Stimulated activated CD8-positive, alpha-beta memory T cell treated with anti-CD3 and anti-CD28 coated beads, Interleukin-12 subunit alpha, Interleukin-12 subunit beta, amount 100 ng/mL, for 1 hour (primary cell): ENCODE measurements around the gene FAM219A.
"Not testable (repeated sequence)": the region's sequence is repeated elsewhere in the genome, so short reads cannot be mapped to it uniquely, and the experiment has no call there.

Experiments used
- DNase-seq: peaks from one replicate; pipeline ENCODE4 v3.0.0-alpha.2; 2020; ENCODE audit warnings: low read depth

FAM219A gene

DNA sequence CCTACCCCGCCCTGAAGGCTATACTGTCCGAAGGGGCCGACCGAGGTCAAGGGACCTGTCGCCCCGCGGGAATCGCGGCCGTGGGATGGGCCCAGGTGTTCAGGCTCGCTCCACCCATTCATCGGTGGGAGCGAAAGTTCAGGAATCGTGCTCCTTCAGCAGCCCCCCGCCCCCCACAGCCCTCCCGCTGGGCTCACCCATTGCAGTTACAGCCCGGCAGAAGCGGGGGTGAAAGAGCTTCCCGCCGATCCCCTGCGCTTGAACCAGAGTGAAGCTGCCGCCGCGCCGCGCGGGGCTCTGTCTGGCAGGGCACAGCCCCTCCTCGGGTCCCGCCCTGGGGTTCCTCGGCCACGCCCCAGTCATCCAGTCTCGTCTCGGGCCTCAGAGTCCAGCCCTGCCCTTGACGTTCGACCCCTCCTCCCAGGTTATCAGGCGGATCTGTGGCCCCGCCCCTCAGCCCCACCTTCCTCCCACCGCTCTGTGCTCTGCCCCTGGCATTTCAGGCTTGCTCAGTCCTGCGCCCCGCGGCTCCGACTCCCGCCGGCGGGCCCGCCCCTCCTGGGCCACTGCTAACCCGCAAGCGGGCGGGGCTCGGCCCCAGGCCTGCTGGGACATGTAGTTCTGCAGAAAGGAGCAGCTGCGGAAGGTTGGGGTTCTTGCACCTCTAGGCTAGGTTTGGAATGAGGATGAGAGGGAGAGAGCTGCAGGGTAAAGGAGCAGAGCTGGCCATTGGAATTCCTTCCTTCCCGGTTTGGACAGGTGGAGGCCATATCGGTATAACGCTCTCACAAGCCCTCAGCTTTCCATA lies 81.6 kb downstream of the FAM219A start, which contains the start of gene MYORG:
TSS of gene MYORG (minus strand) at position 303 of the 808 bp plus-strand sequence. CDS start 3,955 bp downstream, outside the sequence.
- DNase-seq: peak; percentile 89

DNA sequence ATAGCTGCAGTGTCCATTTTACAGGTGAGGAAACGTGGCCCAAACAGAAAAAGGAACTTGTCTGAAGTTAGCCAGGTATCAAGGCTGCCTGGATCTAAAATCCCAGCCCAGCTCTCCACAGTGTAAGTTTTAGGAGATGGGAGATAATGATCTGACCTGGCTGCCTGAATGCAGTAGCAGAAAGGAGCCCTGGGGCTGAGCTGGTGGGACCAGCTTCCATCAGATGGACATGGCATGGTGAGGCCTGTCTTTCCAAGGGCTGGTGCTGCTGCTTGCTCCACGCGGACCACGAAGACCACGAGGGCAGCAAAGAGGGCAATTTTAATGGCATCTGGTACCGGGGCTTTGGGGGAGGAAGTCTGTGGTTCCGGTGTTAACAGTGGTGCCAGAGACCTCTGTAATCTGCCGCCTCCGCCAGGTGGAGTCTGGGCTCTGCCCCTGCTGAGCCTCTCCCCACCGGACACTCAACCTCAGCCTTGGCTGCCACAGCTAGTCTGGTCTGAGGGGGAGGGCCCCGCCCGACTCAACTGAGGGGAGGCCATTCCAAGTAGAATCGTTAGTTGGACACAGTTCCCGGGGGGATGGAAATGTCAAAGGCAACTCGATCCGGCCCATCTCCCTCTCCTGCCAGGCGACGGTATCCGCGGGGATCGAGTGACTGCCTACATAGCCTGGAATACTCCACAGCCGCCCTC lies 82.3 kb downstream of the FAM219A start:
- peak; percentile 20 for DNase-seq

DNA sequence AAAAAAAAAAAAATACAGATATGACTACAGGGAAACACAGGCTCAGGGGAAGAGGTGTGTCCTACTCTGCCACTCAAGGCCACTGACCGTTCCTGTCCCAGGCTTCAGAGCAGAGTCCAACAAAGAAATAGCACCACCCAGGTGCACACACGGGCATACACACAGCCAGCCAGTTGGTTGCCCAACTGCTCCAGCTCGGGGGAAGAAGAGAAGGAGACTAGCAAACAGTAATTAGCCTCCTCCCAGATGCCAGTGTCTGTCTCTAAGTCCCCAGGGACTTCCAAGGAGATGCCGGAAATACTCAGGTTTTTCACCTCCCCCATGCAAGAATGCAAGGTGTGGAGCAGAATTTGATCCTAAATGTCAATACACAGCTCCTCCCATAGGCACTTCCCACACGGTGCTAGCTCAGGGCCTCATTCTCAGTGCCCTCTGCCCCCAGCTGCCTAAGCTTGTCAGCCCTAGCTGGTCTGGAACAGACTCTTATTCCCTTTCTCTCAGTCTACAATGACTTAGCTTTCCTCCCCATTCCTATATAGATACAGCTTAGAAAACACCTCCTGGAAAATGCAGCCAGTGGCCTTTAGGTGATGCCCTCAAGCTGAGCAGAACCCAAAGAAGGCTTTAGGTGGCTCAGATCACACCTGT lies 83.3 kb downstream of the FAM219A start:
- DNase-seq: no peak

DNA sequence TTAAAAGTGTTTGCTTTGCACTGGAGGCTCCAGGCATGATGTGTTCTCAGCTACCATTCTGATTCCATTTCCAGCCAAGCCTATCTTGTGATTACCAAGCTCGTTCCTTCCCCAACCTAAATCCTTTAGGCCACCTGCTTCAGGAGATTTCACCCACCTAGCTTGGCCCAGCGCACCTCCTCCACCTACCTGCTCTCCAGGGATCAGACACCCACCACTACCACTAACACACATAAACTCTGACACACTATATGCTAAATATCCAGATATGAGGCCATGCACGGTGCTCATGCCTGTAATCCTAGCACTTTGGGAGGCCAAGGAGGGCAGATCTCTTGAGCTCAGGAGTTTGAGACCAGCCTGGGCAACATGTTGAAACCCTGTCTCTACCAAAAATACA lies 84.0 kb downstream of the FAM219A start:
- DNase-seq: no peak

DNA sequence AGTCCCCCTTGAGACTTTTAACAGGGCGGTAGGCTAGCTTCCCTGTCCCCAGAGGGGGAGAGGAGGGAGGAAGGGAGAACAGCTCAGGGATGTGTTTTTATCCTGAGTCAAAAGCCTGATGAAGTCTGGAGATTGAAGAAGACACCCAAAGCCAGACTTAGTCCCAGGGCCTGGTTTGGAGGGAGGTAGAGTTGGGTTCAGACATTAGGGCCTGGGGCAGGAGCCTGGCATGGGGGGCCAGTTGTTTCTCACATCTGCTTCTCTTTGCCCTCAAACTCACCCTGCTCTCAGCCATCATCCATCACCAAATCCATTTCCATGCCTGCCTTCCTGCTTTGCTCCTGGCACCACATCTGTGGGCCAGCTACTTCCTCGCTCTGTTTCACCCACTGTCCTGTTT lies 84.6 kb downstream of the FAM219A start:
- no peak for DNase-seq

DNA sequence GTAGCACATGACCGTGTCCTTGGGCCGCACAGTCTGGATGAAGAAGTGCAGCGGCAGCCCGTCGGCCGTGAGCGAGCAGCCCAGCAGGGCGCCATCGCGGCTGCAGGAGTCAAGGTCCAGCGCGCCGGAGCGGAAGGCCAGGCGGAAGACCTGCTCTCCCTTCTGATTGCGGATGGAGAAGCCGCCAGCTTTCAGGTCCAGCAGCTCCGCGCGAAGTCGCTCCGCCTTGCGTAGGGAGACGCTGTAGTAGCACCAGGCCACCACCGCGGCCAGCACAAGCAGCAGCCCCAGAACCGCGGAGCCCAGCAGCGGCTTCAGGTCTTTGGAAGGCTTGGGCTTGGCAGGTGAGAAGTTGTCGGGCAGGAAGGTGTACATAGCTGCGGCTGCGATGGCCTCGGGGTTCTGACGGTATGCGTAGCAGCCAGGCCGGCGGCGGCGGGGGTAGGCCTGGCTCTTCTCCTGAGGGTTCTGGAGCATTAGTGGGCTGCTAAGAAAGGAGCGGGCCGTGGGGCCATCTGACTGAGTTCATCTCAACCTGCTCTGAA lies 85.8 kb downstream of the FAM219A start:
- DNase-seq: no peak

DNA sequence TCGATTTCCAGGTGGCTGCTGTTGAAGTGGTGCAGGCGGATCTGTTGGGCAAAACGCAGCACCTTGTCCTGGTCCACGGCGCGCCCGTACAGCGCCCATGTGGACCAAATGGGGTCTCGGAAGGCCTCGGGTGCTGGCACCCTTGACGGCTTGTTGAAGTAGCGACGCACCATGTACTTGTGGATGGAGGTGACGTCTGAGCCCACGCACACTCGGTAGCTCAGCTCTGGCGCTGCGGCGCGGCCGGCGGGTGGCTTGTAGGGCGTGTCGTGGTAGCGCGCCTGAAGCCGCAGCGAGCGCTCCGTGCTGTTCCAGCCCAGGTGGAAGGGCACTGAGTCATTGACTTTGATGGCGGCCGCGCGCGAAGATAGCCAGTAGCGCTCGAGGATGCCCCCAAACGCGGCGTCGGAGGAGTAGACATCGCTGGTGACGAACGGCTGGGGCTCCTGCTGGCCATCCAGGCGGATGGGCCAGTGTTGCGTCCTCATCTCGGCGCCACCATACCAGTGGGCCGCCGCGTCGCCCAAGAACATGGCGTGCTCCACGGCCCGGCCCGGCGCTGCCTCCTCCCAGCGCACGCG lies 86.4 kb downstream of the FAM219A start:
- DNase-seq: no peak

DNA sequence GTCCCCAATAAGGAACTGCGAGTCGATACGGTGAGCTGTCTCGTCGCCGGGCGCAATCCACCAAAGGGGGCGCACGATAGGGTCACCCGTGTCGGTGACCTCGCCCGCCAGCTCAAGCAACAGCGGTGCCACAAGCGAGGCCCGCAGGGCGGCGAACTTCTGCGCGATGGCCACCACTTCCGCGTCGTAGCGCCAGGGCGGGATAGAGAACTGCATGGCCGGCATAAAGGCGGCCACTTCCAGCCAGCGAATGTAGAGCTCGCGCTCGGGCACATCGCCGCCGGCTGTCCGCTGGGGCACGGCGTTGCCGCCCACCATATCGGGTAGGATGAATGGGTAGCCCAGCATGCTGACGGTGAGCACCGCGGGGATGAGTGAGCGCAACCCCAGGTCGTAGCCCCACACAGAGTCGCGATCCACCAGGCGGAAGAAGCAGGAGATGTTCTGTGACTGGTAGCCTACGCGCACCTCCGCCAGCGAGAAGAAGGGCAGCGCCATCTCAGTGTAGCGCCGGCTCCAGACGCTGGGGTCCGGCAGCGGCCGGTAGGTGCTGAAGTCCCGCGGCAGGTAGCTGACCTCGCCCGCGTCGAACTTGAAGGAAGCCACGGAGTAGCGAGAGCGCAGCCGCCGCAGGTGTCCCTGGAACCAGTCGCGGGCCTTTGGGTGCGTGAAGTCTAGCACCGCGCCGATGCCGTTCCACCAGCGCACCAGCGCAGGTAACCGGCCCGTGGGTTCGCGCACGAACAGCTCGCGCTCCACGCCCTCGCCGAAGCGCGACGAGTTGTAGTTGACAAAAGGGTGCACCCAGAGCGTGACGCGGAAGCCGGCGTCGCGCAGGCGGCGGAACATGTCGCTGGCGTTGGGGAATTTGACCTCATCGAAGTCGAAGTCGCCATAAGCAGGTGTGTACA lies 87.1 kb downstream of the FAM219A start:
- no peak for DNase-seq

DNA sequence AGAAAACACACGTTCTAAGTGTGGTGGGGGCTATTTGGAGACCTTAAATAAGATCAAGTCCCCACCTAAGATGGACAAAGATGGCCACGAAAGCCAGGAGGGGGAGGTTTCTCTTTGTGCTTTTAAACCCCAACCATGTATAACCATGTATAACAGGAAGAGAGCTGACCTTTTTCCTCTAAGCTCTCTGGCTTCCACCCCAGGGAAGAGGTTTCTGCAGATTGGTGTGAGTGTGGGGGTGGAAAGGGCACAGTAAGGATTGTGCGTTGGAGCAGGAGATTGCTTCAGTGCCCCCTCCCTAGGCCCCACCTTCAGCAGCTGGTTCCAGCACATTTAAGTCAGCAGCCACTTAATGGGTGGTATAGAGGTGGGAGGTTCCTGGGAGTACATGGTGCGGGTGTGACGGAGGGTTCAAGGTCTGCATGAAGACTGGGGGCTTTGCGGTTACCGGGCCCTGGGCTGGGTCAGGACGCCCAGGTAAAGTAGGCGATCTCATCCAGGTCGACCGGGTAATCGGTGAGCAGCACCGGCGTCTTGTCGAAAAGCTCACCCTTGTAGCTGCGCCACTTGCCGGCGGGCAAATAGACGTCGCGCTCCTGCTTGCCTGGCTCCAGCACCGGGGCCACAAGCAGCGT lies 87.9 kb downstream of the FAM219A start:
- no peak for DNase-seq

DNA sequence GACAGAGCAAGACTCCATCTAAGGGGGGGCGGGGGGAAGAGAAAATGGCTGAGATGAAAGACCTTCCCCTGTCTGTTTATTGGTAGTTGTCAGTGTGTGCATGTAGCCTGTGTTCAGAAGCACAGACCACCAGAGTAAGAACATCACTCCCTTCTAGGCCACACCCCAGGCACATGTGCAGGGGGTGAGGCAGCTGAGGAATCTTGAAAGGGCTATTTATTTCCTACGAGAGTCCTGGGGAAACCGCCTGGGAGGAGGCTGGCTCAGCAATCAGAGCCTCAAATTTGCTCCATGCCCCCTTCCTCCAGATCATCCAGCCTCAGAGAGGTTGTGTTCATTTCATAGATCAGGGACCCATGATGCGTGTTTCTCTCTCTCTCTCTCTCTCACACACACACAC lies 88.7 kb downstream of the FAM219A start:
- DNase-seq: no peak

DNA sequence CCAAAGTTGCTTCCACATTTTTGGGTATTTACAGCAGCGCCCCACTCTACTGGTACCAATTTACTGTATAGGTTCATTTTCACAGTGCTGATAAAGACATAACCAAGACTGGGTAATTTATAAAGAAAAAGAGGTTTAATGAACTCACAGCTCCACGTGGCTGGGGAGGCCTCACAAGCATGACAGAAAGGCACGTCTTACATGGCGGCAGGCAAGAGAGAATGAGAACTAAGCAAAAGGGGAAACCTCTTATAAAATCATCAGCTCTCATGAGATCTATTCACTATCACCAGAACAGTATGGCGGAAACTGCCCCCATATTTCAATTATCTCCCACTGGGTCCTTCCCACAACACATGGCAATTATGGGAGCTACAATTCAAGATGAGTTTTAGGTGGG lies 89.6 kb downstream of the FAM219A start:
- not testable (repeated sequence) for DNase-seq

DNA sequence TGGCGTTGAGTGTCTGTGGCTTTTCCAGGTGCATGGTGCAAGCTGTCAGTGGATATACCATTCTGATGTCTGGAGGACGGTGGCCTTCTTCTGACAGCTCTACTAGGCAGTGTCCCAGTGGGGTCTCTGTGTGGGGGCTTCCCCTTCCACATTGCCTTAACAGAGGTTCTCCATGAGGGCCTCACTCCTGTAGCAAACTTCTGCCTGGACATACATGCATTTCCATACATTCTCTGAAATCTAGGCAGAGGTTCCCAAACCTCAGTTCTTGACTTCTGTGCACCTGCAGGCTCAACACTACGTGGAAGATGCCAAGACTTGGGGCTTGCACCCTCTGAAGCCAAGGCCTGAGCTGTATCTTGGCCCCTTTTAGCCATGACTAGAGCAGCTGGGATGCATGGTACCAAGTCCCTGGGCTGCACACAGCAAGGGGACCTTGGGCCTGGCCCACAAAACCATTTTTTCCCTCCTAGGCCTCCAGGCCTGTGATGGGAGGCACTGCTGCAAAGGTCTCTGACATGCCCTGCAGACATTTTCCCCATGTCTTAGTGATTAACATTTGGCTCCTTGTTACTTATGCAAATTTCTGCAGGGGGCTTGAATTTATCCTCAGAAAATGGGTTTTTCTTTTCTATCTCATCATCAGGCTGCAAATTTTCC lies 90.5 kb downstream of the FAM219A start:
- DNase-seq: not testable (repeated sequence)

DNA sequence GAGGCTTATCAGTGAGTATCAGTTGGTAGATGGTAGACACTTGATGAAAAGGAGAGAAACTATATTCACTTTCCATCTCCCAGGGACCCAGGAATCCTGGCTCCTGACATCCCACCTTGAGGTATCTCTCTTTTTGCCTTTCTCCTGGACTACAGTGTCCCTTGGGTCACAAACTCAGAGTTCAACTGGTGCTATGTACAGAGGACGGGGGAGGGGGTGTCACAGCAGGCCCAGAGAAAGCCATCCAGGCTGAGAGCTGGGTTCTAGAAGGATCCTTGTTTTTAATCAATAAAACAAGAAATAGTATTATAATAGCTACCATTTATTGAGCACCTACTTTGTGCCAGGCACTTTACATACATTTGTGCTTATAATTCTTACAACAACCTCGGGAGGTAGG lies 92.0 kb downstream of the FAM219A start:
- DNase-seq: no peak

DNA sequence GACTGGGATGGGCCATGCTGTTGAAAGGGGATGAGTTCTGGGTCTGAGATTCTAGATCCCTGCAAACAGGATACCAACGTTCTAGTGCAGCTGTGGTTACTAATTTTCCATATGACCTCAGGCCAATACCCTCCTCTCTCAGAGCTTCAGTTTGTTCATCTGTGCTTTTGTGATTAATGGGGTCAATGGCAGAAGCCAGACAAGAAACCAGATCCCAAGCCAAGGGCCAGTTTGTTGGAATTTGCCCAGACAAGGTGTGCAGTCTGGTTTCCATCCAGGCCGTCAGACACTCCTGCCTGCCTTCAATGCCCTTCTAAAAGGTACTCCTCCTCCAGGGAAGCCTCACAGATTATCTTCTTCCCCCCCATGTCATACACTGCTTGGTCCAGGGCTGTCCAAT lies 93.1 kb downstream of the FAM219A start:
- no peak for DNase-seq

DNA sequence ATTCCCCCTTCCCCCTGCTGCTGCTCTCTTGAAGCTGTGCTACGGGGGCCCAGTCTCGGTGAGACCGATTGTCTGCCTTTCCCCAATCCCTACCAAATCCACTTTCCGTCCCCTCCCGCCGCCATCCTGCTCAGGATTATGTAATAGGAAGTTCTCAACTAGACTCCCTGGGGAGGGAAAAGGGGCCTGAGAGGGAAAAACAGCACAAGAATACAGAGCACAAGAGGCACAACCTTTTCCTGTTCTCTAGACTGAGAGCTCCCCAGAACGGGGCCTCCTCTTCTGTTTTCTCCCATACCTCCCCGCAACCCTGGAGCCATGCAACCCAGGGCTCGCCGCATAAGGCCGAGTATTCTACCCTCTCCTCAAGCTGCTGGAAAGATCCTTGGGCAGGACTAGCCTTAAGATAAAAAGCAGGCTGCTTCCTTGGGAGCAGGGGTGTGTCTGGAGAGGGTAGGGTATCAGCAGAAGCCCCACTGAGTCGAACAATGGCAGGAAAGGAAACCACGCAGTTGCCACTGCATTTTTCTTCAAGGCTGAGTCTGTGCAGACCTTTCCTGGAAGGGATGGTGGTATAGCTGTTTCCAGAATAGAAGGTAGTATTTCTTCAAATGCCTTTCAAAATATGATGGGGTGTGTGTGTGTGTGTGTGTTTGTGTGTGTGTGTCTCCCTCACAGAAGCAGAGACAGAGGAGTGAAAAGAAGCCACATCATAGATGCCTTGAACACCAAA lies 94.6 kb downstream of the FAM219A start:
- no peak for DNase-seq

DNA sequence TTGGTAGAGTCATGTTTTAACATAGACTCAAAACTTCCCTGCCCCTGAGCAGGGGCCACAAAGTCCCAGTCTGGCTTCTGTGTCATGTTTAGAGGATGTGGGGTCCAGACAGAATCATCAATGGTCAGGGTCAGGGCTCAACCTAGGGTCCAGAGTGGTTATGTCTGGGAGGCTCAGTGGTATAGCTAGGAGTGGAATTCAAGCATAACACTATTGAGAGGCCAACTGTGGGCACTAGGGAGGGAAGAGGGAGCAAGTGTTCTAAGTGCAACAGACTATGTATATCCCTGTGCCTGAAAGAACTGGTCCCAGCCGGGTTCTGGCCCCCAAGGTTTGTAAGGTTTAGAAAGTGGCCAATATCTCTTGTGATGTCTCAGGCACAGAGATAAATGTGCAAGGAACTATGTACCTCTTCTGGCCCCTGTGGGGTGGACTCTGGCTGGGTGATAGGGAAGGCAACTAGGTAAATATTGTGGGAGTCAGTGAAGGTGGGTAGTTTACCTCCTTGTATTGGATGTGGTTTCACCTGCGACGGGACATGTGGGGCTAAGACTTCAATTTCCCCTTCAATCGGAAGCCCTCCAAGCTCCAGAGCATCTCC lies 95.7 kb downstream of the FAM219A start:
- no peak for DNase-seq

DNA sequence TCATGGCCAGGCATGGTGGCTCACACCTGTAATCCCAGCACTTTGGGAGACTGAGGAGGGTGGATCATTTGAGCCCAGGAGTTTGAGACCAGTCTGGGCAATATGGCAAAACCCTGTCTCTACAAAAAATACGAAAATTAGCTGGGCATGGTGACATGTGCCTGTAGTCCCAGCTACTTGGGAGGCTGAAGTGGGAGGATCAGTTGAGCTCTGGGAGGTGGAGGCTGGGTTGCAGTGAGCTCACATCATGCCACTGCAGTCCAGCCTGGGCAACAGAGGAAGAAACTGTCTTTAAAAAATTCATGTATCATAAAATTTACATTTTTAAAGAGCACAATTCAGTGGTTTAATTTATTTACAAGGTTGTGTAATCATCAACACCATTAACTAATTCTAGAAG lies 105.4 kb downstream of the FAM219A start:
- DNase-seq: not testable (repeated sequence)

DNA sequence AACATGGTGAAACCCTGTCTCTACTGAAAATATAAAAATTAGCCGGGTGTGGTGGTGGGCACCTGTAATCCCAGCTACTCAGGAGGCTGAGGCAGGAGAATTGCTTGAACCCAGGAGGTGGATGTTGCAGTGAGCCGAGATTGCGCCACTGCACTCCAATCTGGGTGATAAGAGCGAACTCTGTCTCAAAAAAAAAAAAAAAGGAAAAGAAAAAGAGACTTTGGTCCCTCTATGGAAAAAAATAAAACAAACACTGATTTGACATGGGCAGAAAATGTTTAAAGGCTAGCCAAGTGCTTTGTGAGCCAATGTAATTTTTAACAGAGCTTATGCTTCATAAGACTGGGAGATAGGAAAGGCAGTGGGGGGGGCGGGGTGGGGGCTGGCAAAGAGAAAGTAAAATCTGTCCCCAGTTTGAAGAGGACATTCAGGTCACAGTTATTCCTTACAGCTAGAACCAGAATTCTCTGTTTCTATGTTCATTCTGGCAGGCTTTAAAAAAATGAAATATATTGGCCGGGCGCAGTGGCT lies 106.2 kb downstream of the FAM219A start:
- DNase-seq: not testable (repeated sequence)

DNA sequence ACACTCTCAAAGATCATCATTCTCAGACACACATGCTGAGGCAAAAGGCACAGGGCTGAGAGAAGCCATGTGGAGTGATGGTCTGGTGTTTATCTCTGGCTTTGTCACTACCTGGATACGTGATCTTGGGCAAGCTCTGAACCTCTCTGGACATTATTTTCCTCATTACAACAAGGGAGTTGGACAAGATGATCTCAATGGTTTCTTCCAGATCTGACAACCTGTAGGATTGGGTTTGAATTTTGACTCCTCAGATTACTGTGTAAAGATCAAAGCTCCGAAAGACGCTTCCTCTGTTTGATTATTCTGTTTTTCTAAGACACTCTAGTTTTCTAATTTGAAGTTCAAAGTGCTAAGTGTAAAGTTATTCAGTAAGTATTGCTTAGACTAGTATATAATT lies 109.0 kb downstream of the FAM219A start:
- DNase-seq: no peak
